Loucy (cell line): ENCODE measurements around the gene FAM124A.

Experiments used
- H2AFZ ChIP-seq: fragments of 200-600 bp; sonication (generic); 2 replicates; pipeline ENCODE4 v1.6.0; 2016; ENCODE audit warnings: antibody characterized with exemption, mild to moderate bottlenecking, low read length, moderate library complexity
- H3F3A ChIP-seq: fragments of 200-600 bp; 2 replicates; pipeline ENCODE4 v1.6.0; 2016; ENCODE audit warnings: antibody characterized with exemption, low read depth, mild to moderate bottlenecking
- H3K27me3 ChIP-seq: fragments of 200-600 bp; sonication (generic); 2 replicates; pipeline ENCODE4 v1.6.1; 2014; ENCODE audit warnings: low read length, mild to moderate bottlenecking; ENCODE audit not compliant: insufficient read depth, poor library complexity, severe bottlenecking
- H3K36me3 ChIP-seq: fragments of 200-600 bp; sonication (generic); 2 replicates; pipeline ENCODE4 v1.6.1; 2016; ENCODE audit warnings: low read length; ENCODE audit not compliant: insufficient read depth
- H3K4me1 ChIP-seq: fragments of 200-600 bp; sonication (generic); 2 replicates; pipeline ENCODE4 v1.5.1; 2014; ENCODE audit warnings: low read length, mild to moderate bottlenecking; ENCODE audit not compliant: insufficient read depth, poor library complexity, severe bottlenecking
- H3K4me2 ChIP-seq: fragments of 200-600 bp; sonication (generic); 2 replicates; pipeline ENCODE4 v1.6.0; 2014; ENCODE audit warnings: antibody characterized with exemption, low read length, low read depth, mild to moderate bottlenecking; ENCODE audit not compliant: poor library complexity, severe bottlenecking
- H3K4me3 ChIP-seq: fragments of 200-600 bp; sonication (generic); 2 replicates; pipeline ENCODE4 v1.5.1; 2014; ENCODE audit warnings: low read length, mild to moderate bottlenecking, mixed read lengths; ENCODE audit not compliant: poor library complexity, severe bottlenecking
- H3K79me2 ChIP-seq: fragments of 200-600 bp; sonication (generic); 2 replicates; pipeline ENCODE4 v1.6.1; 2014; ENCODE audit warnings: low read length; ENCODE audit not compliant: insufficient read depth
- H3K9ac ChIP-seq: fragments of 200-600 bp; sonication (generic); 2 replicates; pipeline ENCODE4 v1.6.0; 2014; ENCODE audit warnings: mild to moderate bottlenecking, low read depth, low read length, moderate library complexity; ENCODE audit not compliant: poor library complexity, severe bottlenecking
- H3K9me2 ChIP-seq: fragments of 200-600 bp; sonication (generic); replicated peaks from 2 replicates; pipeline ENCODE4 v1.6.1; 2016; ENCODE audit warnings: low read depth, low read length, mixed read lengths
- H3K9me3 ChIP-seq: fragments of 200-600 bp; sonication (generic); 2 replicates; pipeline ENCODE4 v1.6.1; 2014; ENCODE audit warnings: mild to moderate bottlenecking, antibody characterized with exemption, low read length, low read depth; ENCODE audit not compliant: insufficient read depth
- H4K20me1 ChIP-seq: fragments of 200-600 bp; sonication (generic); 2 replicates; pipeline ENCODE4 v1.6.0; 2014; ENCODE audit warnings: antibody characterized with exemption, low read length, mild to moderate bottlenecking; ENCODE audit not compliant: insufficient read depth, poor library complexity, severe bottlenecking
- CTCF ChIP-seq: fragments of 200-600 bp; sonication (generic); conservative IDR thresholded peaks from 2 replicates; pipeline ENCODE4 v1.5.1; 2014; ENCODE audit warnings: mild to moderate bottlenecking, antibody characterized with exemption, low read length
- EZH2phosphoT487 ChIP-seq: fragments of 200-600 bp; IDR thresholded peaks from 2 replicates; pipeline ENCODE4 v1.6.1; 2018; ENCODE audit warnings: antibody characterized with exemption, mild to moderate bottlenecking, moderate library complexity, borderline replicate concordance

The FAM124A gene

GRCh38 chr13:51180853-51181511, 41.2 kb upstream of the FAM124A start:
- Histone ChIP-seq H3K9me2 (no peaks in the 10 kb centered on the region), H3K4me2 (no peak overlapping the region), H3K4me3 (no peak overlapping the region), H4K20me1 (no peaks in the 10 kb centered on the region), H3K27me3 (peaks cover 55% of the 10 kb centered on the region), H3K36me3 (no peaks in the 10 kb centered on the region), H3K79me2 (no peaks in the 10 kb centered on the region), H3K4me1 (no peaks in the 10 kb centered on the region), H2AFZ (no peak overlapping the region), H3K9me3 (0 out of 2 replicates have a peak, but pooled peaks cover 3% of the 10 kb centered on the region), H3K9ac (no peak overlapping the region), H3F3A (no peaks in the 10 kb centered on the region)
- TF ChIP-seq CTCF (no peak), EZH2phosphoT487 (no peak)

GRCh38 chr13:51181786-51182383, 40.3 kb upstream of the FAM124A start:
- H3K4me3 ChIP-seq, result no peak overlapping the region
- H3K36me3 ChIP-seq, result no peaks in the 10 kb centered on the region
- TF ChIP-seq EZH2phosphoT487 (no peak), CTCF (no peak)
- H3F3A ChIP-seq, result no peaks in the 10 kb centered on the region
- H3K79me2 ChIP-seq, result no peaks in the 10 kb centered on the region
- no peaks in the 10 kb centered on the region for H3K9me2 ChIP-seq
- no peak overlapping the region for H3K9ac ChIP-seq
- H3K4me2 ChIP-seq, result no peak overlapping the region
- peaks cover 55% of the 10 kb centered on the region for H3K27me3 ChIP-seq
- H4K20me1 ChIP-seq, result no peaks in the 10 kb centered on the region
- no peak overlapping the region for H2AFZ ChIP-seq
- H3K4me1 ChIP-seq, result no peaks in the 10 kb centered on the region
- no peaks in the 10 kb centered on the region for H3K9me3 ChIP-seq

GRCh38 chr13:51191743-51192142, 30.5 kb upstream of the FAM124A start:
- Histone ChIP-seq H3K9me3 (no peaks in the 10 kb centered on the region), H3K4me1 (no peaks in the 10 kb centered on the region), H3K27me3 (peaks cover 23% of the 10 kb centered on the region), H3K9me2 (no peaks in the 10 kb centered on the region), H4K20me1 (no peaks in the 10 kb centered on the region), H3F3A (no peaks in the 10 kb centered on the region), H2AFZ (no peak overlapping the region), H3K4me2 (no peak overlapping the region), H3K36me3 (no peaks in the 10 kb centered on the region), H3K4me3 (no peak overlapping the region), H3K9ac (no peak overlapping the region), H3K79me2 (no peaks in the 10 kb centered on the region)
- TF ChIP-seq EZH2phosphoT487, result no peak
- no peak for TF ChIP-seq CTCF
